ENCODE results near the gene LONRF2. TPM values are rescaled to one million over a fixed set of nuclear protein-coding genes. Genes with fewer than 3 reads are reported as not detected.

The LONRF2 gene
- total RNA-seq, 1 donor from 2014 or later = 5.1 TPM

GRCh38 chr2:100299548-100299947, 22.8 kb downstream of the LONRF2 start:
- no peak for DNase-seq

- DNase-seq = no peak
Measured at GRCh38 chr2:100297511-100297910, 24.8 kb downstream of the LONRF2 start.

- DNase-seq = no peak
Measured at GRCh38 chr2:100294162-100294497, 28.2 kb downstream of the LONRF2 start.

- no peak for DNase-seq
Measured at GRCh38 chr2:100293341-100294161, 28.8 kb downstream of the LONRF2 start.

GRCh38 chr2:100292022-100292580, 30.2 kb downstream of the LONRF2 start:
- DNase-seq = peak; percentile 20

GRCh38 chr2:100291152-100291970, 30.9 kb downstream of the LONRF2 start:
- DNase-seq = peak; percentile 17

- no peak for DNase-seq
Measured at GRCh38 chr2:100290718-100291151, 31.6 kb downstream of the LONRF2 start.

GRCh38 chr2:100289020-100289419, 33.3 kb downstream of the LONRF2 start:
- DNase-seq = no peak

- DNase-seq = no peak
Measured at GRCh38 chr2:100286318-100286717, 36.0 kb downstream of the LONRF2 start.

GRCh38 chr2:100285691-100286090, 36.6 kb downstream of the LONRF2 start:
- no peak for DNase-seq

GRCh38 chr2:100285011-100285410, 37.3 kb downstream of the LONRF2 start:
- no peak for DNase-seq

- peak; percentile 20 for DNase-seq
Measured at GRCh38 chr2:100283724-100284501, 38.4 kb downstream of the LONRF2 start.

- DNase-seq = peak; percentile 34
Measured at GRCh38 chr2:100281521-100282438, 40.5 kb downstream of the LONRF2 start.

- DNase-seq = no peak
Measured at GRCh38 chr2:100279586-100280534, 42.4 kb downstream of the LONRF2 start.

- no peak for DNase-seq
Measured at GRCh38 chr2:100278986-100279385, 43.3 kb downstream of the LONRF2 start.

- DNase-seq = no peak
Measured at GRCh38 chr2:100278501-100278900, 43.8 kb downstream of the LONRF2 start.

- DNase-seq = no peak
Measured at GRCh38 chr2:100277540-100278207, 44.6 kb downstream of the LONRF2 start.

GRCh38 chr2:100276716-100277115, 45.6 kb downstream of the LONRF2 start:
- DNase-seq = no peak

GRCh38 chr2:100275200-100275589, 47.1 kb downstream of the LONRF2 start:
- no peak for DNase-seq
